ENCODE data around the gene ELL2.

DNA sequence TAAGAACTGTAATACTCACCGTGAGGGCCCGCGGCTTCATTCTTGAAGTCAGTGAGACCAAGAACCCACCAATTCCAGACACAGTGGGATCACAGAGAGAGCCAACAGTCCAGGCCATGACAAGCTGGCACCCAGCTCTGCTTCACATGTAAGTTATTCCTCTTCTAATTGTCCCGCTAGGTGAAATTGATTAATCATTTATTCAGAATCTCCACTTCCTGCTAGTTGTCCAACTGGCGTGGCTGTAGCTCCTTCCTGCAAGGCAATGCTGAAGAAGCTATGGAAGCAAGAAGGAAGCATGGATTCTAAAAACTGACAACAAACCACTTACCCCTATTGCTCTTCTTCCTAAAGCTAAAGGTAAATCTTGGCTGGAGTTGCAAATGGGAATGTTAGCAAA lies 109.1 kb downstream of the ELL2 start:
- TF ChIP-seq, protein P1, sequence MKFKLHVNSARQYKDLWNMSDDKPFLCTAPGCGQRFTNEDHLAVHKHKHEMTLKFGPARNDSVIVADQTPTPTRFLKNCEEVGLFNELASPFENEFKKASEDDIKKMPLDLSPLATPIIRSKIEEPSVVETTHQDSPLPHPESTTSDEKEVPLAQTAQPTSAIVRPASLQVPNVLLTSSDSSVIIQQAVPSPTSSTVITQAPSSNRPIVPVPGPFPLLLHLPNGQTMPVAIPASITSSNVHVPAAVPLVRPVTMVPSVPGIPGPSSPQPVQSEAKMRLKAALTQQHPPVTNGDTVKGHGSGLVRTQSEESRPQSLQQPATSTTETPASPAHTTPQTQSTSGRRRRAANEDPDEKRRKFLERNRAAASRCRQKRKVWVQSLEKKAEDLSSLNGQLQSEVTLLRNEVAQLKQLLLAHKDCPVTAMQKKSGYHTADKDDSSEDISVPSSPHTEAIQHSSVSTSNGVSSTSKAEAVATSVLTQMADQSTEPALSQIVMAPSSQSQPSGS (CRISPR knock-in tag; IDR thresholded peaks at IDR 0.05; ENCODE audit: borderline replicate concordance, low read depth): no peak
- TF ChIP-seq CTCF (IDR thresholded peaks at IDR 0.05) (no peak), USF2 (CRISPR knock-in tag; IDR thresholded peaks at IDR 0.05) (no peak), AR (CRISPR knock-in tag; IDR thresholded peaks at IDR 0.05) (no peak)
- TF ChIP-seq, protein P2, sequence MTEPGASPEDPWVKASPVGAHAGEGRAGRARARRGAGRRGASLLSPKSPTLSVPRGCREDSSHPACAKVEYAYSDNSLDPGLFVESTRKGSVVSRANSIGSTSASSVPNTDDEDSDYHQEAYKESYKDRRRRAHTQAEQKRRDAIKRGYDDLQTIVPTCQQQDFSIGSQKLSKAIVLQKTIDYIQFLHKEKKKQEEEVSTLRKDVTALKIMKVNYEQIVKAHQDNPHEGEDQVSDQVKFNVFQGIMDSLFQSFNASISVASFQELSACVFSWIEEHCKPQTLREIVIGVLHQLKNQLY (CRISPR knock-in tag; IDR thresholded peaks at IDR 0.05): no peak
